Measurements from ENCODE around the gene WASHC4. TPM values are rescaled to one million over a fixed set of nuclear protein-coding genes. Genes with fewer than 3 reads are reported as not detected.
A peak's percentile ranks its signal among the peaks of the same experiment; 100 is the strongest.

Gene WASHC4
- total RNA-seq, 1 experiment from 2014 or later, result 41.2 TPM

- Histone ChIP-seq H3K79me1 (ENCODE audit: insufficient read depth, low read depth, low read length, poor library complexity, severe bottlenecking) (no peaks in the 10 kb centered on the region), H2BK120ac (ENCODE audit: low read depth, low read length, poor library complexity, severe bottlenecking) (no peak overlapping the region), H3K56ac (ENCODE audit: insufficient read length, low read depth, low read length) (no peak overlapping the region), H2BK5ac (ENCODE audit: insufficient read length, low read length) (no peak overlapping the region), H3K23ac (ENCODE audit: insufficient read length, low read depth, low read length) (no peak overlapping the region), H2BK20ac (ENCODE audit: low read depth, low read length, poor library complexity, severe bottlenecking) (no peak overlapping the region), H2AFZ (ENCODE audit: low read length) (no peak overlapping the region), H4K8ac (replicated peaks; ENCODE audit: insufficient read length, low read depth, low read length) (no peak overlapping the region), H3K23me2 (ENCODE audit: insufficient read length, low read depth, low read length, poor library complexity, severe bottlenecking) (no peaks in the 10 kb centered on the region), H3K9ac (ENCODE audit: extremely low read depth, insufficient read length, low read length) (no peak overlapping the region), H3K14ac (ENCODE audit: insufficient read depth, low read length) (no peak overlapping the region), H4K91ac (ENCODE audit: insufficient read length, low read depth, low read length) (no peak overlapping the region), H2BK12ac (ENCODE audit: insufficient read length, low read depth, low read length) (no peak overlapping the region), H3T11ph (ENCODE audit: low read length) (no peak overlapping the region), H3K27me3 (ENCODE audit: insufficient read depth, low read length) (no peaks in the 10 kb centered on the region), H2AK5ac (ENCODE audit: insufficient read length, low read length) (no peak overlapping the region), H3K9me3 (ENCODE audit: control insufficient read depth, low read depth, low read length) (no peaks in the 10 kb centered on the region), H3K4me1 (ENCODE audit: insufficient read depth, low read length) (no peaks in the 10 kb centered on the region; the same call in 1 of the 2 replicates), H4K5ac (ENCODE audit: insufficient read length, low read depth, low read length) (no peak overlapping the region), H3K4ac (ENCODE audit: low read depth, low read length) (no peak overlapping the region), H3K79me2 (ENCODE audit: insufficient read depth, low read length) (no peaks in the 10 kb centered on the region), H2BK15ac (ENCODE audit: low read depth, low read length) (no peak overlapping the region), H3K4me2 (ENCODE audit: insufficient read depth, insufficient read length, low read length) (no peak overlapping the region), H3K18ac (ENCODE audit: insufficient read length, low read depth, low read length) (no peak overlapping the region), H4K20me1 (ENCODE audit: control insufficient read depth, insufficient read depth, insufficient read length) (no peaks in the 10 kb centered on the region), H3K27ac (ENCODE audit: insufficient read length, low read depth, low read length) (no peak overlapping the region)
- H3K36me3 Mint-ChIP-seq (ENCODE audit: insufficient read depth in 1 of 3, low read depth in 3 of 3), result peaks cover 5 to 11% (median 6%) of the 10 kb centered on the region in 3 experiments
- no peak overlapping the region for H3K4me3 Mint-ChIP-seq
- peak; percentile 32; the same call in 1 of the 3 replicates for TF ChIP-seq CTCF (conservative IDR thresholded peaks at IDR 0.05)
- no peak for DNase-seq
- H3K27me3 Mint-ChIP-seq (ENCODE audit: low read depth), result peaks cover 1% of the 10 kb centered on the region; the same call in 1 of the 2 replicates
- H3K4me1 Mint-ChIP-seq, result peaks cover 0 to 3% of the 10 kb centered on the region in 2 experiments; a peak in 2 of 4 replicates
- H3K9me3 Mint-ChIP-seq, result peaks cover 18 to 21% of the 10 kb centered on the region in 2 experiments
- H3K27ac Mint-ChIP-seq, result no peak overlapping the region
Measured at GRCh38 chr12:105100998-105101397, 6.5 kb upstream of the WASHC4 start.
